ENCODE data around the gene ZNF496. TPM values are rescaled to one million over a fixed set of nuclear protein-coding genes. Genes with fewer than 3 reads are reported as not detected.

ZNF496 gene
- total and polyA plus RNA-seq, 12 donors = 4.3 to 34.9 (median 16.4) TPM

GRCh38 chr1:247303216-247303615 is 28.5 kb downstream of the ZNF496 start:
- Histone ChIP-seq H3K4me3 (no peak overlapping the region), H3K36me3 (replicated peaks in 1 of 2) (peaks cover 0 to 11% of the 10 kb centered on the region in 2 donors), H3K9me3 (replicated peaks in 1 of 3) (no peaks in the 10 kb centered on the region), H3K27me3 (no peaks in the 10 kb centered on the region), H3K4me1 (replicated peaks in 1 of 2) (no peaks in the 10 kb centered on the region), H3K27ac (no peak overlapping the region)
- 54 to 97% (median 65%) methylated on average over 5 of the region's 5 CpGs for WGBS, 4 donors
- no peak for DNase-seq
- intact Hi-C loops (cut with DNase I) = no loop called here
- no peak for TF ChIP-seq POLR2A (IDR thresholded peaks at IDR 0.05)
- TF ChIP-seq CTCF (IDR thresholded peaks at IDR 0.05) = no peak

GRCh38 chr1:247301176-247301540 is 30.5 kb downstream of the ZNF496 start:
- peaks cover 0 to 7% of the 10 kb centered on the region in 2 donors for H3K36me3 ChIP-seq (replicated peaks in 1 of 2)
- no peaks in the 10 kb centered on the region for H3K9me3 ChIP-seq (replicated peaks in 1 of 3)
- TF ChIP-seq CTCF (IDR thresholded peaks at IDR 0.05) = no peak
- TF ChIP-seq POLR2A (IDR thresholded peaks at IDR 0.05) = no peak
- WGBS, 4 donors = 95 to 99% (median 97%) methylated on average over 16 to 17 of the region's 17 CpGs
- H3K4me1 ChIP-seq (replicated peaks in 1 of 2) = no peaks in the 10 kb centered on the region
- H3K27ac ChIP-seq = no peak overlapping the region
- intact Hi-C loops (cut with DNase I) = no loop called here
- DNase-seq = no peak
- H3K4me3 ChIP-seq = no peak overlapping the region
- no peaks in the 10 kb centered on the region for H3K27me3 ChIP-seq

GRCh38 chr1:247300491-247301175 is 31.0 kb downstream of the ZNF496 start:
- peaks cover 0 to 7% of the 10 kb centered on the region in 2 donors for H3K36me3 ChIP-seq (replicated peaks in 1 of 2)
- no peaks in the 10 kb centered on the region for H3K4me1 ChIP-seq (replicated peaks in 1 of 2)
- no peak for TF ChIP-seq POLR2A (IDR thresholded peaks at IDR 0.05)
- no peak for TF ChIP-seq CTCF (IDR thresholded peaks at IDR 0.05)
- WGBS, 4 donors = 98 to 99% (median 98%) methylated on average over 25 to 47 of the region's 47 CpGs
- intact Hi-C loops (cut with DNase I) = no loop called here
- no peak overlapping the region for H3K27ac ChIP-seq
- no peak overlapping the region for H3K4me3 ChIP-seq
- H3K9me3 ChIP-seq (replicated peaks in 1 of 3) = no peaks in the 10 kb centered on the region
- DNase-seq = no peak
- no peaks in the 10 kb centered on the region for H3K27me3 ChIP-seq

- Histone ChIP-seq H3K27me3 (no peaks in the 10 kb centered on the region), H3K9me3 (replicated peaks in 1 of 3) (no peaks in the 10 kb centered on the region), H3K4me3 (no peak overlapping the region), H3K36me3 (replicated peaks in 1 of 2) (peaks cover 0 to 7% of the 10 kb centered on the region in 2 donors), H3K4me1 (replicated peaks in 1 of 2) (no peaks in the 10 kb centered on the region), H3K27ac (no peak overlapping the region)
- no peak for DNase-seq
- 92 to 97% (median 93%) methylated on average over 8 to 12 of the region's 12 CpGs for WGBS, 4 donors
- intact Hi-C loops (cut with DNase I) = no loop called here
- TF ChIP-seq CTCF (IDR thresholded peaks at IDR 0.05) (no peak), POLR2A (IDR thresholded peaks at IDR 0.05) (no peak)
Observed at GRCh38 chr1:247299723-247300381, 31.8 kb downstream of the ZNF496 start.

Measured in adrenal gland (tissue), 12 donors.